Prostate gland (tissue), 2 donors: ENCODE results near the gene INHBC.

Source experiments
- CTCF ChIP-seq, 4 experiments: fragments of 200-600 bp in 2 of 4; fragments of 450-650 bp in 2 of 4; sonication (generic) in 2 of 4; IDR thresholded peaks; 1 replicate in 3 of 4; 2 replicates in 1 of 4; pipeline ENCODE4 v1.5.1; 2016 to 2019; ENCODE audit warnings: antibody characterized with exemption in 4 of 4, mild to moderate bottlenecking in 2 of 4, moderate library complexity in 2 of 4
- POLR2A ChIP-seq: fragments of 450-650 bp; IDR thresholded peaks from one replicate; pipeline ENCODE4 v1.6.1; 2016; ENCODE audit warnings: antibody characterized with exemption, mild to moderate bottlenecking
- POLR2AphosphoS5 ChIP-seq: sonication (generic); formaldehyde crosslinking; IDR thresholded peaks from one replicate; pipeline ENCODE4 v1.6.1; 2017; ENCODE audit warnings: antibody characterized with exemption

DNA sequence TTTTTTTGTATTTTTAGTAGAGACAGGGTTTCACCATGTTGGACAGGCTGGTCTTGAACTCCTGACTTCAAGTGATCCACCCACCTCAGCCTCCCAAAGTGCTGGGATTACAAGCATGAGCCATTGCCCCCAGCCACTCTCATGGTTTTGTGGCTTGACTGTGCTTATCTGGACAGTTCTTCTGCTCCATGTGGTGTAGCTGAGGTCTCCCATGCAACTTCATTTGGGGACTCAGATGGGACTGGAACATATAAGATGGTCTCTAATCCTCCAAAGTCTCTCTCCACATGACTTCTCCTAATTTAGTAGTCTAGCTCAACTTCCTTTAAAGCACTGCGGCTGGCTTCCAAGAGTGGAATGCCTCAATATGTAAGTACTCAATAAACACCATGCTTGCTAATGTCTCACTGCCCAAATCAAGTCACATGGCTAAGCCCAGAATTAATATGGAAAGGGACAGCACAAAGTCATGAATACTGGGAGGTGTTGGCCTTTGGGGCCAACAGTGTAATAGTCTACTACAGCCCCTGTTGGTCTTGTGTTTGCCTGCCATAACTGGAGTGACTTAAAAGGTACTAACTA, 7.4 kb downstream of the INHBC start:
- TF ChIP-seq CTCF (IDR thresholded peaks at IDR 0.05) (no peak), POLR2A (no peak), POLR2AphosphoS5 (no peak)
